Naive thymus-derived CD8-positive, alpha-beta T cell (primary cell): Measurements from ENCODE around the gene KDM7A. TPM values are rescaled to one million over a fixed set of nuclear protein-coding genes. Genes with fewer than 3 reads are reported as not detected.
A peak's percentile ranks its signal among the peaks of the same experiment; 100 is the strongest.

ENCODE experiments used
- ATAC-seq, 2 donors: fragments of 150-1000 bp; cut with Tn5 transposase in 1 of 2; sonication (Bioruptor Pico), chemical (Tn5 transposase) in 1 of 2; 1 replicate in 1 of 2; 2 replicates in 1 of 2; pipeline ENCODE4 v1.10.0; 2021; ENCODE audit warnings: mild to moderate bottlenecking in 2 of 2, moderate library complexity in 2 of 2
- POLR2A ChIA-PET: fragments of 350-600 bp; sonication (Branson Sonifier 250); formaldehyde crosslinking; loops from one replicate; lab custom pipeline; 2021; ENCODE audit warnings: antibody characterized with exemption; lab: Charles Lee
- DNase-seq, 10 donors: peaks; one replicate each; pipeline versions ENCODE4 v3.0.0 to v3.0.0-alpha.2; 2020 to 2022
- H3K27ac Mint-ChIP-seq, 10 donors: one replicate each; pipeline ENCODE4 v1.8.0; 2020 to 2022; ENCODE audit warnings: mild to moderate bottlenecking in 10 of 10, mixed read lengths in 10 of 10, moderate library complexity in 4 of 10, inconsistent platforms in 1 of 10
- H3K27me3 Mint-ChIP-seq, 5 donors: one replicate each; pipeline ENCODE4 v1.8.0; 2021 to 2022; ENCODE audit warnings: mixed read lengths in 5 of 5
- H3K36me3 Mint-ChIP-seq, 3 donors: one replicate each; pipeline ENCODE4 v1.8.0; 2020 to 2022; ENCODE audit warnings: mixed read lengths in 3 of 3, mild to moderate bottlenecking in 2 of 3, inconsistent platforms in 1 of 3
- H3K4me1 Mint-ChIP-seq, 4 donors: one replicate each; pipeline ENCODE4 v1.8.0; 2021 to 2022; ENCODE audit warnings: mixed read lengths in 4 of 4
- H3K4me3 Mint-ChIP-seq, 10 donors: one replicate each; pipeline ENCODE4 v1.8.0; 2020 to 2022; ENCODE audit warnings: mild to moderate bottlenecking in 10 of 10, mixed read lengths in 10 of 10, moderate library complexity in 6 of 10, inconsistent platforms in 1 of 10
- H3K9me3 Mint-ChIP-seq, 9 donors: one replicate each; pipeline ENCODE4 v1.8.0; 2020 to 2022; ENCODE audit warnings: mixed read lengths in 9 of 9, mild to moderate bottlenecking in 3 of 9, inconsistent platforms in 1 of 9, moderate library complexity in 1 of 9
- polyA plus RNA-seq, 3 donors: library from polyadenylated mRNA; unstranded; fragments of 300-500 nt; fragmentation: Illumina TruSeq; gene quantifications; one replicate each; pipeline ENCODE4 v1.2.3, GENCODE V29; 2021
- total RNA-seq, 8 experiments: library from RNA in 2 of 8; stranded (reverse) in 2 of 8; gene quantifications; one replicate each; pipeline ENCODE4 v1.2.3 and lab custom pipeline; 2021 to 2026

The KDM7A gene
- total and polyA plus RNA-seq, 5 experiments from 2014 or later = 3.5 to 65.4 (median 4.4) TPM

- H3K36me3 Mint-ChIP-seq = peaks cover 0 to 16% (median 6%) of the 10 kb centered on the region in 3 donors
- POLR2A ChIA-PET = interaction anchor here (1.0 kb wide), 1 partner anchor 245 kb away, joined by 3 read pairs; no protein-coding TSS in a partner anchor
- DNase-seq (no peak), ATAC-seq (no peak)
- H3K4me3 Mint-ChIP-seq = peak overlapping the region; percentile 88 to 97 (median 95)
- H3K4me1 Mint-ChIP-seq = peaks cover 33 to 75% (median 64%) of the 10 kb centered on the region in 4 donors
- no peaks in the 10 kb centered on the region for H3K9me3 Mint-ChIP-seq
- peak overlapping the region in 9 of 10 donors; percentile 22 to 97 (median 88) for H3K27ac Mint-ChIP-seq
- H3K27me3 Mint-ChIP-seq = no peaks in the 10 kb centered on the region
These were observed 116.5 kb downstream of the KDM7A start for GRCh38 chr7:140060243-140060630.

GRCh38 chr7:140059273-140060242 is 117.2 kb downstream of the KDM7A start:
- H3K4me3 Mint-ChIP-seq = peak overlapping the region; percentile 14 to 96 (median 92)
- H3K27me3 Mint-ChIP-seq = no peaks in the 10 kb centered on the region
- ATAC-seq = no peak
- peak overlapping the region; percentile 39 to 91 (median 81) for H3K27ac Mint-ChIP-seq
- H3K4me1 Mint-ChIP-seq = peaks cover 33 to 81% (median 70%) of the 10 kb centered on the region in 4 donors
- peaks cover 0 to 21% (median 10%) of the 10 kb centered on the region in 3 donors for H3K36me3 Mint-ChIP-seq
- no peaks in the 10 kb centered on the region for H3K9me3 Mint-ChIP-seq
- POLR2A ChIA-PET = interaction anchor here (1.0 kb wide), 1 partner anchor 245 kb away, joined by 3 read pairs; no protein-coding TSS in a partner anchor
- DNase-seq = no peak

GRCh38 chr7:140058517-140058916 is 118.3 kb downstream of the KDM7A start:
- POLR2A ChIA-PET = no interaction called here

GRCh38 chr7:140057143-140057535 is 119.6 kb downstream of the KDM7A start:
- H3K36me3 Mint-ChIP-seq = peaks cover 0 to 43% (median 18%) of the 10 kb centered on the region in 3 donors
- H3K9me3 Mint-ChIP-seq = no peaks in the 10 kb centered on the region
- H3K4me1 Mint-ChIP-seq = peaks cover 34 to 92% (median 79%) of the 10 kb centered on the region in 4 donors
- H3K27ac Mint-ChIP-seq = peak overlapping the region in 3 of 10 donors; percentile 15 to 31 (median 22)
- no peaks in the 10 kb centered on the region for H3K27me3 Mint-ChIP-seq
- POLR2A ChIA-PET = no interaction called here
- no peak overlapping the region for H3K4me3 Mint-ChIP-seq
- DNase-seq (no peak), ATAC-seq (no peak)

More at GRCh38 chr7:140058517-140058916, 118.3 kb downstream of the KDM7A start:
- Mint-ChIP-seq H3K4me1 (peaks cover 35 to 86% (median 78%) of the 10 kb centered on the region in 4 donors), H3K27me3 (no peaks in the 10 kb centered on the region), H3K9me3 (no peaks in the 10 kb centered on the region), H3K4me3 (peak overlapping the region in 8 of 10 donors; percentile 27 to 93 (median 50)), H3K36me3 (peaks cover 0 to 31% (median 15%) of the 10 kb centered on the region in 3 donors), H3K27ac (peak overlapping the region in 9 of 10 donors; percentile 39 to 88 (median 68))
- ATAC-seq (no peak), DNase-seq (no peak)

GRCh38 chr7:140056431-140057142 is 120.2 kb downstream of the KDM7A start:
- peak overlapping the region in 3 of 10 donors; percentile 9 to 54 (median 40) for H3K27ac Mint-ChIP-seq
- POLR2A ChIA-PET = no interaction called here
- DNase-seq = no peak
- H3K27me3 Mint-ChIP-seq = no peaks in the 10 kb centered on the region
- peaks cover 0 to 48% (median 21%) of the 10 kb centered on the region in 3 donors for H3K36me3 Mint-ChIP-seq
- no peak overlapping the region for H3K4me3 Mint-ChIP-seq
- no peak for ATAC-seq
- no peaks in the 10 kb centered on the region for H3K9me3 Mint-ChIP-seq
- H3K4me1 Mint-ChIP-seq = peaks cover 32 to 89% (median 75%) of the 10 kb centered on the region in 4 donors

GRCh38 chr7:140055833-140056232 is 121.0 kb downstream of the KDM7A start:
- no peaks in the 10 kb centered on the region for H3K9me3 Mint-ChIP-seq
- H3K27me3 Mint-ChIP-seq = no peaks in the 10 kb centered on the region
- H3K36me3 Mint-ChIP-seq = peaks cover 0 to 52% (median 24%) of the 10 kb centered on the region in 3 donors
- no peak for ATAC-seq
- DNase-seq = no peak
- POLR2A ChIA-PET = no interaction called here
- H3K4me1 Mint-ChIP-seq = peaks cover 24 to 82% (median 68%) of the 10 kb centered on the region in 4 donors
- H3K4me3 Mint-ChIP-seq = no peak overlapping the region
- H3K27ac Mint-ChIP-seq = peak overlapping the region in 4 of 10 donors; percentile 3 to 65 (median 28)

GRCh38 chr7:140054751-140055150 is 122.0 kb downstream of the KDM7A start:
- no peak overlapping the region for H3K4me3 Mint-ChIP-seq
- H3K27me3 Mint-ChIP-seq = no peaks in the 10 kb centered on the region
- DNase-seq = no peak
- no peaks in the 10 kb centered on the region for H3K9me3 Mint-ChIP-seq
- peaks cover 0 to 61% (median 24%) of the 10 kb centered on the region in 3 donors for H3K36me3 Mint-ChIP-seq
- H3K27ac Mint-ChIP-seq = peak overlapping the region in 5 of 10 donors; percentile 0 to 65 (median 9)
- POLR2A ChIA-PET = no interaction called here
- H3K4me1 Mint-ChIP-seq = peaks cover 16 to 73% (median 65%) of the 10 kb centered on the region in 4 donors
- ATAC-seq = no peak

- H3K9me3 Mint-ChIP-seq = no peaks in the 10 kb centered on the region
- POLR2A ChIA-PET = no interaction called here
- peaks cover 11 to 69% (median 62%) of the 10 kb centered on the region in 4 donors for H3K4me1 Mint-ChIP-seq
- H3K27ac Mint-ChIP-seq = peak overlapping the region in 8 of 10 donors; percentile 0 to 77 (median 56)
- no peaks in the 10 kb centered on the region for H3K27me3 Mint-ChIP-seq
- peaks cover 0 to 64% (median 24%) of the 10 kb centered on the region in 3 donors for H3K36me3 Mint-ChIP-seq
- peak overlapping the region in 1 of 10 donors; percentile 62 for H3K4me3 Mint-ChIP-seq
- DNase-seq (no peak), ATAC-seq (no peak)
These were observed 122.8 kb downstream of the KDM7A start for GRCh38 chr7:140053812-140054539.

GRCh38 chr7:140051820-140052219 is 125.0 kb downstream of the KDM7A start:
- H3K36me3 Mint-ChIP-seq = peaks cover 0 to 69% (median 24%) of the 10 kb centered on the region in 3 donors
- H3K27ac Mint-ChIP-seq = peak overlapping the region in 1 of 10 donors; percentile 61
- POLR2A ChIA-PET = no interaction called here
- ATAC-seq (no peak), DNase-seq (no peak)
- no peak overlapping the region for H3K4me3 Mint-ChIP-seq
- H3K9me3 Mint-ChIP-seq = no peaks in the 10 kb centered on the region
- peaks cover 12 to 50% (median 44%) of the 10 kb centered on the region in 4 donors for H3K4me1 Mint-ChIP-seq
- no peaks in the 10 kb centered on the region for H3K27me3 Mint-ChIP-seq

- ATAC-seq (no peak), DNase-seq (no peak)
- H3K27ac Mint-ChIP-seq = peak overlapping the region in 3 of 10 donors; percentile 16 to 79 (median 52)
- no peaks in the 10 kb centered on the region for H3K27me3 Mint-ChIP-seq
- no peaks in the 10 kb centered on the region for H3K9me3 Mint-ChIP-seq
- POLR2A ChIA-PET = no interaction called here
- H3K36me3 Mint-ChIP-seq = peaks cover 0 to 77% (median 28%) of the 10 kb centered on the region in 3 donors
- peaks cover 9 to 38% (median 30%) of the 10 kb centered on the region in 4 donors for H3K4me1 Mint-ChIP-seq
- H3K4me3 Mint-ChIP-seq = no peak overlapping the region
These were observed 126.7 kb downstream of the KDM7A start for GRCh38 chr7:140050100-140050499.

- Mint-ChIP-seq H3K9me3 (no peaks in the 10 kb centered on the region), H3K27me3 (no peaks in the 10 kb centered on the region), H3K36me3 (peaks cover 0 to 78% (median 25%) of the 10 kb centered on the region in 3 donors), H3K4me1 (peaks cover 9 to 32% (median 25%) of the 10 kb centered on the region in 4 donors), H3K4me3 (no peak overlapping the region), H3K27ac (peak overlapping the region in 5 of 10 donors; percentile 11 to 79 (median 44))
- DNase-seq = no peak
- no peak for ATAC-seq
- POLR2A ChIA-PET = no interaction called here
These were observed 127.3 kb downstream of the KDM7A start for GRCh38 chr7:140049339-140050024.
